ENCODE measurements around the gene CRTC3. TPM values are rescaled to one million over a fixed set of nuclear protein-coding genes. Genes with fewer than 3 reads are reported as not detected.

The CRTC3 gene
- total RNA-seq, 2 experiments from 2014 or later, result 5.6 to 14.7 TPM

DNA sequence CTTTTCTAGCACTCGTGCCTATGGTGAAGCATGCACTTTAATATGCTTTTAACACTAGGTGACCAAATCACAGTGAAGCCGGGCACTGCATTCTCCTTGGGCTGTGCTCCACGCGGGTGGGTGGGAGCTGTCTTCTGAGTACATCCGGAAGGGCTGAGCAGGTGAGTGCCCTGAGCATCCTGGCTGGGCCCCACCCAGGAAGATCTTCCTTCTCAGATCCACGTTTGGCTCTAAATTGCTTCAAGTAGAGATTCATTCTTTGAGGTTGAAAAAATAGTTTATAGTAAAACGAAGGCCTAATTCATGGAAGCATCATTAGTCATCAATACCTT, 113.5 kb downstream of the CRTC3 start:
- Histone ChIP-seq H3K9me2 (ENCODE audit: insufficient read depth, low read length) (no peaks in the 10 kb centered on the region), H4K20me1 (ENCODE audit: insufficient read depth, low read length) (no peaks in the 10 kb centered on the region), H2AFZ (ENCODE audit: low read length) (no peak overlapping the region), H3K4me3 (ENCODE audit: low read depth, low read length, poor library complexity, severe bottlenecking) (no peak overlapping the region), H3K4me1 (ENCODE audit: insufficient read depth, low read length, poor library complexity, severe bottlenecking) (peaks cover 2% of the 10 kb centered on the region), H3K4me2 (ENCODE audit: low read length) (no peak overlapping the region), H3K27ac (ENCODE audit: low read depth, low read length, poor library complexity, severe bottlenecking) (no peak overlapping the region), H3K79me2 (ENCODE audit: insufficient read depth, low read depth, low read length) (no peaks in the 10 kb centered on the region), H3K36me3 (ENCODE audit: insufficient read depth, low read length) (no peaks in the 10 kb centered on the region), H3K9me3 (ENCODE audit: low read length) (no peaks in the 10 kb centered on the region)
- intact Hi-C loops (cut with micrococcal nuclease; ENCODE audit: unreplicated experiment), result no loop called here
- no TSS peak for BruUV-seq (replicated peaks)
- ChIA-PET POLR2A (interaction anchor here (0.5 to 0.6 kb wide), 3 partner anchors 44 to 81 kb away, joined by 3 read pairs; no protein-coding TSS in a partner anchor), CTCF (ENCODE audit: unreplicated experiment) (interaction anchor here (0.8 kb wide), 1 partner anchor 120 kb away, joined by 3 read pairs; no protein-coding TSS in a partner anchor)
- TF ChIP-seq, protein P1, sequence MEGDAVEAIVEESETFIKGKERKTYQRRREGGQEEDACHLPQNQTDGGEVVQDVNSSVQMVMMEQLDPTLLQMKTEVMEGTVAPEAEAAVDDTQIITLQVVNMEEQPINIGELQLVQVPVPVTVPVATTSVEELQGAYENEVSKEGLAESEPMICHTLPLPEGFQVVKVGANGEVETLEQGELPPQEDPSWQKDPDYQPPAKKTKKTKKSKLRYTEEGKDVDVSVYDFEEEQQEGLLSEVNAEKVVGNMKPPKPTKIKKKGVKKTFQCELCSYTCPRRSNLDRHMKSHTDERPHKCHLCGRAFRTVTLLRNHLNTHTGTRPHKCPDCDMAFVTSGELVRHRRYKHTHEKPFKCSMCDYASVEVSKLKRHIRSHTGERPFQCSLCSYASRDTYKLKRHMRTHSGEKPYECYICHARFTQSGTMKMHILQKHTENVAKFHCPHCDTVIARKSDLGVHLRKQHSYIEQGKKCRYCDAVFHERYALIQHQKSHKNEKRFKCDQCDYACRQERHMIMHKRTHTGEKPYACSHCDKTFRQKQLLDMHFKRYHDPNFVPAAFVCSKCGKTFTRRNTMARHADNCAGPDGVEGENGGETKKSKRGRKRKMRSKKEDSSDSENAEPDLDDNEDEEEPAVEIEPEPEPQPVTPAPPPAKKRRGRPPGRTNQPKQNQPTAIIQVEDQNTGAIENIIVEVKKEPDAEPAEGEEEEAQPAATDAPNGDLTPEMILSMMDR (conservative IDR thresholded peaks at IDR 0.05; ENCODE audit: low read length), result no peak
- TF ChIP-seq EZH2phosphoT487 (IDR thresholded peaks at IDR 0.05; ENCODE audit: borderline replicate concordance, low read depth, low read length), result no peak
- DNase-seq (ENCODE audit: low spot score), result no peak

DNA sequence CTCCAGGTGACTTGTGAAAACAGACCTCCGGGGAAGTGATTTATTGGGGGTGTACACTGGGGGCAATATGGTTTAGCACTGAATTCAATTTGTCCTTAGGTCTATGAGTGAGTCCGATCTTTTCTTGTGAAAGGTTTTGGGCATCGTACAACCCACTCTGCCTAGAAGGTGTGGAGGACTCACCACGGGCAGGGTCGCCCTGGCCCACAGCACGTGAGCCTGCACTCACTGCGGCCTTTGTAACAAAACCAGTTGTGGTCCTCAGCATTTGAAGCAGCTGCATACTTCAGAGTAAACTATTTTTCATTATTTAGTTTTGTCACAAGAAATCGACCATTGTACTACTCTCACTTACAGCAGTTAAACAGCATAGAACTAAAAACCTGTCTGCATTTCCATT, 114.8 kb downstream of the CRTC3 start:
- Histone ChIP-seq H3K9me3 (ENCODE audit: low read length) (no peaks in the 10 kb centered on the region), H3K79me2 (ENCODE audit: insufficient read depth, low read depth, low read length) (no peaks in the 10 kb centered on the region), H3K27ac (ENCODE audit: low read depth, low read length, poor library complexity, severe bottlenecking) (no peak overlapping the region), H3K9me2 (ENCODE audit: insufficient read depth, low read length) (no peaks in the 10 kb centered on the region), H3K4me2 (ENCODE audit: low read length) (no peak overlapping the region), H3K4me1 (ENCODE audit: insufficient read depth, low read length, poor library complexity, severe bottlenecking) (peaks cover 7% of the 10 kb centered on the region), H3K36me3 (ENCODE audit: insufficient read depth, low read length) (no peaks in the 10 kb centered on the region), H2AFZ (ENCODE audit: low read length) (no peak overlapping the region), H3K4me3 (ENCODE audit: low read depth, low read length, poor library complexity, severe bottlenecking) (no peak overlapping the region), H4K20me1 (ENCODE audit: insufficient read depth, low read length) (no peaks in the 10 kb centered on the region)
- BruUV-seq (replicated peaks), result no TSS peak
- TF ChIP-seq EZH2phosphoT487 (IDR thresholded peaks at IDR 0.05; ENCODE audit: borderline replicate concordance, low read depth, low read length), result no peak
- ChIA-PET POLR2A (no interaction called here), CTCF (ENCODE audit: unreplicated experiment) (no interaction called here)
- intact Hi-C loops (cut with micrococcal nuclease; ENCODE audit: unreplicated experiment), result no loop called here
- DNase-seq (ENCODE audit: low spot score), result no peak

DNA sequence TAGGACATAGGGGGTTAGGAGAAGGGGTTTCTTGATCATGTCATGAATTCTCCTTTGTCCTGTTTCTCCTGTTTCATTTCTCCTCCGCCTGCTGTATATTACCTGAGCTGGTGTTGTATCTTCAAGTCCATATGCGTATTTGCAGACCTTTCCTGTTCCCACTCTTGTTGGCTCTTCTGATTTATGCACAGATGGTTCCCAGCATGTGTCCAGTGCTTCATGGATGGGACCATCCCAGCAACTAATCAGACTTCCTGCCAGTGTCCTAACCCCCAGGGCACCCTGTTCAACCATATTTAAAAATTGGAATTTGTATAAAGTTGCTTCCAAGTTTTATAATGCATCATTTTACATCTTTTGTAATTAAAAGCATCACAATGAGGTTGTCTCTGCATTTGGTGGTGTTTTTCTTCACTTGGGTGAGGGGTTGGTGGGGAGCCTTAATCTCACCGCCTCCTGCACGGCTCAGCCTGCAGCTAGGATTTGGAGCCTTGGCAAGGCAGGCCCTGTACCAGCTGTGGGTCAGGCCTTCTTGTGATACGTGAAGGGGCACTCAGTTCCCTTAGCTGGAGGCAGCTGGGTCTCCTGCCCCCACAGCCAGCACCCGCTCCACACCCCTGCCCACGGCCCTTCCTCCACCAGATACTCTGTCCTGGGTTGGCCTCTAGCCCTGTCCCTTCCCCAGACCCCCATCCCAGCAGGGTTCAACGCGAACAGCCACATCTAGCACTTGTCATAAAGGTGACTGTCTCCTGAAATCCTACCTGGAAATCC, 115.4 kb downstream of the CRTC3 start:
- ChIA-PET CTCF (ENCODE audit: unreplicated experiment) (no interaction called here), POLR2A (no interaction called here)
- BruUV-seq (replicated peaks), result no TSS peak
- intact Hi-C loops (cut with micrococcal nuclease; ENCODE audit: unreplicated experiment), result loop anchor here (5.0 kb wide), 1 partner anchor 323 kb away; no protein-coding TSS in a partner anchor
- no peak overlapping the region for H3K4me3 ChIP-seq (ENCODE audit: low read depth, low read length, poor library complexity, severe bottlenecking)
- TF ChIP-seq, protein P1 (conservative IDR thresholded peaks at IDR 0.05; ENCODE audit: low read length), result no peak
- no peak overlapping the region for H2AFZ ChIP-seq (ENCODE audit: low read length)
- no peaks in the 10 kb centered on the region for H3K9me2 ChIP-seq (ENCODE audit: insufficient read depth, low read length)
- no peaks in the 10 kb centered on the region for H4K20me1 ChIP-seq (ENCODE audit: insufficient read depth, low read length)
- H3K27ac ChIP-seq (ENCODE audit: low read depth, low read length, poor library complexity, severe bottlenecking), result no peak overlapping the region
- no peaks in the 10 kb centered on the region for H3K79me2 ChIP-seq (ENCODE audit: insufficient read depth, low read depth, low read length)
- H3K9me3 ChIP-seq (ENCODE audit: low read length), result no peaks in the 10 kb centered on the region
- H3K36me3 ChIP-seq (ENCODE audit: insufficient read depth, low read length), result no peaks in the 10 kb centered on the region
- H3K4me1 ChIP-seq (ENCODE audit: insufficient read depth, low read length, poor library complexity, severe bottlenecking), result peaks cover 7% of the 10 kb centered on the region
- no peak for DNase-seq (ENCODE audit: low spot score)
- no peak overlapping the region for H3K4me2 ChIP-seq (ENCODE audit: low read length)

Data from OCI-LY7 (cell line).